SK-N-SH treated with all-trans-retinoic acid at 6 μM for 48 hours (cell line): Measurements from ENCODE around the gene NPAS3.

ENCODE experiments used
- ATAC-seq: fragments of 200-7000 bp; cut with Tn5 transposase; 3 replicates; pipeline ENCODE4 v1.9.1; 2020; ENCODE audit warnings: mild to moderate bottlenecking, moderate library complexity
- BACH2 ChIP-seq: fragments of 250-450 bp; sonication (Bioruptor Pico); IDR thresholded peaks from 2 replicates; pipeline ENCODE4 v1.9.0; 2021; ENCODE audit warnings: mild to moderate bottlenecking, borderline replicate concordance
- ESRRG ChIP-seq: fragments of 250-450 bp; sonication (Bioruptor Pico); IDR thresholded peaks from 2 replicates; pipeline ENCODE4 v1.6.1; 2021; ENCODE audit warnings: mild to moderate bottlenecking
- GLIS3 ChIP-seq: fragments of 250-450 bp; sonication (Bioruptor Pico); IDR thresholded peaks from 2 replicates; pipeline ENCODE4 v1.5.0; 2020; ENCODE audit warnings: mild to moderate bottlenecking, moderate library complexity
- ISL1 ChIP-seq: fragments of 250-450 bp; sonication (Bioruptor Pico); IDR thresholded peaks from 2 replicates; pipeline ENCODE4 v2.1.2; 2022; ENCODE audit warnings: mild to moderate bottlenecking, moderate library complexity
- OSR1 ChIP-seq: fragments of 250-450 bp; sonication (Bioruptor Pico); IDR thresholded peaks from 2 replicates; pipeline ENCODE4 v1.8.0; 2022; ENCODE audit warnings: moderate library complexity, mild to moderate bottlenecking, inconsistent platforms
- PPARA ChIP-seq: fragments of 250-450 bp; sonication (Bioruptor Pico); IDR thresholded peaks from 2 replicates; pipeline ENCODE4 v1.5.0; 2020; ENCODE audit warnings: mild to moderate bottlenecking, borderline replicate concordance
- RARB ChIP-seq: fragments of 250-450 bp; sonication (Bioruptor Pico); IDR thresholded peaks from 2 replicates; pipeline ENCODE4 v1.8.0; 2021; ENCODE audit warnings: mild to moderate bottlenecking, moderate library complexity
- SNAI2 ChIP-seq: fragments of 250-450 bp; sonication (Bioruptor Pico); IDR thresholded peaks from 2 replicates; pipeline ENCODE4 v1.5.0; 2020; ENCODE audit warnings: mild to moderate bottlenecking, moderate library complexity
- TCF4 ChIP-seq: fragments of 250-450 bp; sonication (Bioruptor Pico); IDR thresholded peaks from 2 replicates; pipeline ENCODE4 v1.8.0; 2021; ENCODE audit warnings: mild to moderate bottlenecking, moderate library complexity, borderline replicate concordance
- ZC3H10 ChIP-seq: fragments of 250-450 bp; sonication (Bioruptor Pico); IDR thresholded peaks from 2 replicates; pipeline ENCODE4 v1.5.1; 2021; ENCODE audit warnings: mild to moderate bottlenecking, moderate library complexity
- ZFP30 ChIP-seq: fragments of 450-650 bp; formaldehyde crosslinking; IDR thresholded peaks from 2 replicates; pipeline ENCODE4 v1.5.0; 2022; ENCODE audit warnings: mild to moderate bottlenecking, moderate library complexity
- ZNF70 ChIP-seq: fragments of 450-650 bp; formaldehyde crosslinking; IDR thresholded peaks from 2 replicates; pipeline ENCODE4 v1.5.0; 2020; ENCODE audit warnings: mild to moderate bottlenecking, moderate library complexity
- ZNF8 ChIP-seq: fragments of 450-650 bp; formaldehyde crosslinking; IDR thresholded peaks from 2 replicates; pipeline ENCODE4 v1.5.0; 2020; ENCODE audit warnings: mild to moderate bottlenecking, moderate library complexity
- TF ChIP-seq, protein P1 (sequence below): fragments of 250-450 bp; sonication (Bioruptor Pico); IDR thresholded peaks from 2 replicates; pipeline ENCODE4 v1.8.0; 2020; ENCODE audit warnings: mild to moderate bottlenecking, moderate library complexity, borderline replicate concordance
- TF ChIP-seq, protein P2 (sequence below): fragments of 250-450 bp; sonication (Bioruptor Pico); IDR thresholded peaks from 2 replicates; pipeline ENCODE4 v1.5.1; 2020; ENCODE audit warnings: low read depth, mild to moderate bottlenecking, moderate library complexity
- TF ChIP-seq, protein P3 (sequence below): fragments of 250-450 bp; sonication (Bioruptor Pico); IDR thresholded peaks from 2 replicates; pipeline ENCODE4 v1.8.0; 2021; ENCODE audit warnings: low read depth, mild to moderate bottlenecking, moderate library complexity, borderline replicate concordance
- TF ChIP-seq, protein P4 (sequence below): fragments of 250-450 bp; sonication (Bioruptor Pico); IDR thresholded peaks from 2 replicates; pipeline ENCODE4 v1.5.1; 2021; ENCODE audit warnings: mild to moderate bottlenecking, moderate library complexity
- TF ChIP-seq, protein P5 (sequence below): fragments of 250-450 bp; sonication (Bioruptor Pico); IDR thresholded peaks from 2 replicates; pipeline ENCODE4 v1.5.0; 2020; ENCODE audit warnings: mild to moderate bottlenecking, moderate library complexity

The NPAS3 gene

DNA sequence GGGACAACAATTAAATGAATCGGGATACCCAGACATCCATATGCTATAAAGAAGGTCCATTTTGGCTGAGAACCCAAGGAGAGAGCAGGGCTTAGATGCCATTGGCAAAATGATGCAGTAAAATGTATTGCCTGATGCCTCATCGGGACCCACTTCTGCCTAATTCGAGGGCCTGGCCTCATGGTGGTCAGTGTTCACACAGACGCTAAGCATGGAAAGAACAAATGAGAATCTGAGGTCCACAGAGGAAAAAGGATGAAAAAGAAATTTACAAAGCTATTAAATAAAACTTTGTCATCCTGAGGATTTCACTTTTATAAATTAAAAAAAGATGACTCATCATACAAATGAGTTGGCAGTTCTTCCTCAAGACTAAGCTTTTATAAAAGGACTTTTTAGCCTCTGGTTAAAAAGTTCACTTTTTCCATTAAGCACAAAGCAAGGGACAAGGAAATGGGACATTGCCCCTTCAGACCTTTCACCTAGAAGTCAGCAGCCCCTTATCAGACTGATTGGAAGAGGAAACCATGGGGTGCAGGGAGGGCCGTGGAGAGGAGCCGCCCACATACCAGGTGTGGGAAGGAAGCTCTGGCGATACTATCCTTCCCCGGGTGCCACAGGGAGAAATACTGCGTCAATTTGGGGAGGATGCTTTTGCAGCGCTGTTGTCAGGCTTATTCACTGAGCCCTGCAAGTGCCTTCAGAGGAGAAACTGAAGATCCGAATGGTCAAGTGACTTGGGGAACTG lies 836.2 kb downstream of the NPAS3 start:
- TF ChIP-seq, protein P1, sequence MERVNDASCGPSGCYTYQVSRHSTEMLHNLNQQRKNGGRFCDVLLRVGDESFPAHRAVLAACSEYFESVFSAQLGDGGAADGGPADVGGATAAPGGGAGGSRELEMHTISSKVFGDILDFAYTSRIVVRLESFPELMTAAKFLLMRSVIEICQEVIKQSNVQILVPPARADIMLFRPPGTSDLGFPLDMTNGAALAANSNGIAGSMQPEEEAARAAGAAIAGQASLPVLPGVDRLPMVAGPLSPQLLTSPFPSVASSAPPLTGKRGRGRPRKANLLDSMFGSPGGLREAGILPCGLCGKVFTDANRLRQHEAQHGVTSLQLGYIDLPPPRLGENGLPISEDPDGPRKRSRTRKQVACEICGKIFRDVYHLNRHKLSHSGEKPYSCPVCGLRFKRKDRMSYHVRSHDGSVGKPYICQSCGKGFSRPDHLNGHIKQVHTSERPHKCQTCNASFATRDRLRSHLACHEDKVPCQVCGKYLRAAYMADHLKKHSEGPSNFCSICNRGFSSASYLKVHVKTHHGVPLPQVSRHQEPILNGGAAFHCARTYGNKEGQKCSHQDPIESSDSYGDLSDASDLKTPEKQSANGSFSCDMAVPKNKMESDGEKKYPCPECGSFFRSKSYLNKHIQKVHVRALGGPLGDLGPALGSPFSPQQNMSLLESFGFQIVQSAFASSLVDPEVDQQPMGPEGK (CRISPR knock-in tag), result no peak
- TF ChIP-seq, protein P2, sequence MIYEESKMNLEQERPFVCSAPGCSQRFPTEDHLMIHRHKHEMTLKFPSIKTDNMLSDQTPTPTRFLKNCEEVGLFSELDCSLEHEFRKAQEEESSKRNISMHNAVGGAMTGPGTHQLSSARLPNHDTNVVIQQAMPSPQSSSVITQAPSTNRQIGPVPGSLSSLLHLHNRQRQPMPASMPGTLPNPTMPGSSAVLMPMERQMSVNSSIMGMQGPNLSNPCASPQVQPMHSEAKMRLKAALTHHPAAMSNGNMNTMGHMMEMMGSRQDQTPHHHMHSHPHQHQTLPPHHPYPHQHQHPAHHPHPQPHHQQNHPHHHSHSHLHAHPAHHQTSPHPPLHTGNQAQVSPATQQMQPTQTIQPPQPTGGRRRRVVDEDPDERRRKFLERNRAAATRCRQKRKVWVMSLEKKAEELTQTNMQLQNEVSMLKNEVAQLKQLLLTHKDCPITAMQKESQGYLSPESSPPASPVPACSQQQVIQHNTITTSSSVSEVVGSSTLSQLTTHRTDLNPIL, result no peak
- no peak for TF ChIP-seq PPARA (CRISPR knock-in tag)
- no peak for TF ChIP-seq ZC3H10 (CRISPR knock-in tag)
- TF ChIP-seq ZNF70 (CRISPR knock-in tag), result no peak
- TF ChIP-seq, protein P3, sequence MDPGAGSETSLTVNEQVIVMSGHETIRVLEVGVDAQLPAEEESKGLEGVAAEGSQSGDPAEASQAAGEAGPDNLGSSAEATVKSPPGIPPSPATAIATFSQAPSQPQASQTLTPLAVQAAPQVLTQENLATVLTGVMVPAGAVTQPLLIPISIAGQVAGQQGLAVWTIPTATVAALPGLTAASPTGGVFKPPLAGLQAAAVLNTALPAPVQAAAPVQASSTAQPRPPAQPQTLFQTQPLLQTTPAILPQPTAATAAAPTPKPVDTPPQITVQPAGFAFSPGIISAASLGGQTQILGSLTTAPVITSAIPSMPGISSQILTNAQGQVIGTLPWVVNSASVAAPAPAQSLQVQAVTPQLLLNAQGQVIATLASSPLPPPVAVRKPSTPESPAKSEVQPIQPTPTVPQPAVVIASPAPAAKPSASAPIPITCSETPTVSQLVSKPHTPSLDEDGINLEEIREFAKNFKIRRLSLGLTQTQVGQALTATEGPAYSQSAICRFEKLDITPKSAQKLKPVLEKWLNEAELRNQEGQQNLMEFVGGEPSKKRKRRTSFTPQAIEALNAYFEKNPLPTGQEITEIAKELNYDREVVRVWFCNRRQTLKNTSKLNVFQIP (CRISPR knock-in tag), result no peak
- no peak for TF ChIP-seq ZFP30 (CRISPR knock-in tag)
- TF ChIP-seq, protein P4, sequence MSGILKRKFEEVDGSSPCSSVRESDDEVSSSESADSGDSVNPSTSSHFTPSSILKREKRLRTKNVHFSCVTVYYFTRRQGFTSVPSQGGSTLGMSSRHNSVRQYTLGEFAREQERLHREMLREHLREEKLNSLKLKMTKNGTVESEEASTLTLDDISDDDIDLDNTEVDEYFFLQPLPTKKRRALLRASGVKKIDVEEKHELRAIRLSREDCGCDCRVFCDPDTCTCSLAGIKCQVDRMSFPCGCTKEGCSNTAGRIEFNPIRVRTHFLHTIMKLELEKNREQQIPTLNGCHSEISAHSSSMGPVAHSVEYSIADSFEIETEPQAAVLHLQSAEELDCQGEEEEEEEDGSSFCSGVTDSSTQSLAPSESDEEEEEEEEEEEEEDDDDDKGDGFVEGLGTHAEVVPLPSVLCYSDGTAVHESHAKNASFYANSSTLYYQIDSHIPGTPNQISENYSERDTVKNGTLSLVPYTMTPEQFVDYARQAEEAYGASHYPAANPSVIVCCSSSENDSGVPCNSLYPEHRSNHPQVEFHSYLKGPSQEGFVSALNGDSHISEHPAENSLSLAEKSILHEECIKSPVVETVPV (CRISPR knock-in tag), result no peak
- TF ChIP-seq TCF4 (CRISPR knock-in tag), result no peak
- TF ChIP-seq OSR1, result no peak
- TF ChIP-seq ISL1, result no peak
- TF ChIP-seq SNAI2 (CRISPR knock-in tag), result no peak
- no peak for TF ChIP-seq BACH2
- TF ChIP-seq ZNF8 (CRISPR knock-in tag), result no peak
- TF ChIP-seq GLIS3 (CRISPR knock-in tag), result no peak
- TF ChIP-seq, protein P5, sequence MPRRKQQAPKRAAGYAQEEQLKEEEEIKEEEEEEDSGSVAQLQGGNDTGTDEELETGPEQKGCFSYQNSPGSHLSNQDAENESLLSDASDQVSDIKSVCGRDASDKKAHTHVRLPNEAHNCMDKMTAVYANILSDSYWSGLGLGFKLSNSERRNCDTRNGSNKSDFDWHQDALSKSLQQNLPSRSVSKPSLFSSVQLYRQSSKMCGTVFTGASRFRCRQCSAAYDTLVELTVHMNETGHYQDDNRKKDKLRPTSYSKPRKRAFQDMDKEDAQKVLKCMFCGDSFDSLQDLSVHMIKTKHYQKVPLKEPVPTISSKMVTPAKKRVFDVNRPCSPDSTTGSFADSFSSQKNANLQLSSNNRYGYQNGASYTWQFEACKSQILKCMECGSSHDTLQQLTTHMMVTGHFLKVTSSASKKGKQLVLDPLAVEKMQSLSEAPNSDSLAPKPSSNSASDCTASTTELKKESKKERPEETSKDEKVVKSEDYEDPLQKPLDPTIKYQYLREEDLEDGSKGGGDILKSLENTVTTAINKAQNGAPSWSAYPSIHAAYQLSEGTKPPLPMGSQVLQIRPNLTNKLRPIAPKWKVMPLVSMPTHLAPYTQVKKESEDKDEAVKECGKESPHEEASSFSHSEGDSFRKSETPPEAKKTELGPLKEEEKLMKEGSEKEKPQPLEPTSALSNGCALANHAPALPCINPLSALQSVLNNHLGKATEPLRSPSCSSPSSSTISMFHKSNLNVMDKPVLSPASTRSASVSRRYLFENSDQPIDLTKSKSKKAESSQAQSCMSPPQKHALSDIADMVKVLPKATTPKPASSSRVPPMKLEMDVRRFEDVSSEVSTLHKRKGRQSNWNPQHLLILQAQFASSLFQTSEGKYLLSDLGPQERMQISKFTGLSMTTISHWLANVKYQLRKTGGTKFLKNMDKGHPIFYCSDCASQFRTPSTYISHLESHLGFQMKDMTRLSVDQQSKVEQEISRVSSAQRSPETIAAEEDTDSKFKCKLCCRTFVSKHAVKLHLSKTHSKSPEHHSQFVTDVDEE (CRISPR knock-in tag), result no peak
- ATAC-seq, result no peak

DNA sequence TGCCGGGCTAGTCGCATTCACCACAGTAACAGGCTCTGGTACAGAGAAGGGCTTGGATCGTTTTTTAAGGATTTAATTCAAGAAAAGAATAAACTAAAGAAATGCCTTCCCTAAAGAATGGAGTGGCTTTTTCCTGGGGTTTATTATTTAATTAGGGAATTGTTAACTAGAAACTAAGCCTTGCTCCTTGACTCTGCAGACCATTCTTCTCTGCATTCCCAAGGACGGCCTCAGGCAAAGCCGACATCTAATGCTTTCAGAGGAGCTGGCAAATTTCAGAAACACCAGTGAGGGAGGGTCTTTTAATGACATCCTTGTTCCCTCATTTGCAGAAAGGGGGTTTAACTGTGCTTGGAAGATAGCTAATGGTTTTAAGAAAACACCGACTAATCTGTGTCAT lies 838.2 kb downstream of the NPAS3 start:
- TF ChIP-seq ESRRG, result no peak
- TF ChIP-seq ZFP30 (CRISPR knock-in tag), result no peak
- TF ChIP-seq, protein P2, result no peak
- no peak for TF ChIP-seq SNAI2 (CRISPR knock-in tag)
- TF ChIP-seq, protein P5 (CRISPR knock-in tag), result no peak
- no peak for TF ChIP-seq RARB (CRISPR knock-in tag)
- no peak for ATAC-seq
